OCI-LY7 (cell line): Measurements from ENCODE around the gene TMEM53. TPM values are rescaled to one million over a fixed set of nuclear protein-coding genes. Genes with fewer than 3 reads are reported as not detected.

ENCODE experiments used
- BruUV-seq: library from RNA; stranded (reverse); fragments of 400-500 nt; replicated peaks from 2 replicates; lab custom pipeline; 2021; lab: Mats Ljungman, UMichigan
- CTCF ChIA-PET: fragments of 300-600 bp; sonication (Branson Sonifier 250); formaldehyde crosslinking; loops from one replicate; lab custom pipeline; 2022; ENCODE audit warnings: antibody characterized with exemption; ENCODE audit not compliant: unreplicated experiment; lab: Charles Lee
- POLR2A ChIA-PET: fragments of 300-600 bp; sonication (Branson Sonifier 250); formaldehyde crosslinking; loops from one replicate; lab custom pipeline; 2022; ENCODE audit warnings: antibody characterized with exemption; lab: Charles Lee
- DNase-seq: peaks from one replicate; pipeline ENCODE4 v3.0.0-alpha.2; 2015; ENCODE audit warnings: low spot score
- H2AFZ ChIP-seq: fragments of 200-600 bp; sonication (generic), shearing (Covaris generic); 2 replicates; pipeline ENCODE4 v1.6.1; 2014; ENCODE audit warnings: mild to moderate bottlenecking, antibody characterized with exemption, low read length, moderate library complexity
- H3K27ac ChIP-seq: fragments of 200-600 bp; sonication (generic); 2 replicates; pipeline ENCODE4 v1.5.1; 2014; ENCODE audit warnings: mixed run types, low read depth, mild to moderate bottlenecking, moderate library complexity, low read length, inconsistent platforms; ENCODE audit not compliant: poor library complexity, severe bottlenecking
- H3K36me3 ChIP-seq: fragments of 200-600 bp; sonication (generic); 2 replicates; pipeline ENCODE4 v1.6.1; 2014; ENCODE audit warnings: mild to moderate bottlenecking, antibody characterized with exemption, low read length, moderate library complexity, mixed read lengths; ENCODE audit not compliant: insufficient read depth
- H3K4me1 ChIP-seq: fragments of 200-600 bp; sonication (generic); 2 replicates; pipeline ENCODE4 v1.5.1; 2014; ENCODE audit warnings: mild to moderate bottlenecking, low read length; ENCODE audit not compliant: insufficient read depth, poor library complexity, severe bottlenecking
- H3K4me2 ChIP-seq: fragments of 200-600 bp; sonication (generic); 2 replicates; pipeline ENCODE4 v1.6.1; 2014; ENCODE audit warnings: mild to moderate bottlenecking, low read length
- H3K4me3 ChIP-seq: fragments of 200-600 bp; sonication (generic); 2 replicates; pipeline ENCODE4 v1.5.1; 2014; ENCODE audit warnings: mild to moderate bottlenecking, low read depth, low read length; ENCODE audit not compliant: poor library complexity, severe bottlenecking
- H3K79me2 ChIP-seq: fragments of 200-600 bp; sonication (generic); 2 replicates; pipeline ENCODE4 v1.6.1; 2016; ENCODE audit warnings: low read depth, mild to moderate bottlenecking, low read length, moderate library complexity, mixed read lengths; ENCODE audit not compliant: insufficient read depth
- H3K9me2 ChIP-seq: fragments of 200-600 bp; sonication (generic); 2 replicates; pipeline ENCODE4 v1.6.1; 2016; ENCODE audit warnings: mild to moderate bottlenecking, low read length, mixed read lengths; ENCODE audit not compliant: insufficient read depth
- H3K9me3 ChIP-seq: fragments of 200-600 bp; sonication (generic); 2 replicates; pipeline ENCODE4 v1.6.1; 2014; ENCODE audit warnings: mild to moderate bottlenecking, mixed run types, low read length, mixed read lengths
- H4K20me1 ChIP-seq: fragments of 200-600 bp; sonication (generic); 2 replicates; pipeline ENCODE4 v1.6.1; 2014; ENCODE audit warnings: mild to moderate bottlenecking, antibody characterized with exemption, low read length, moderate library complexity, mixed read lengths; ENCODE audit not compliant: insufficient read depth
- EZH2phosphoT487 ChIP-seq: fragments of 200-600 bp; sonication (generic); IDR thresholded peaks from 2 replicates; pipeline ENCODE4 v1.6.1; 2018; ENCODE audit warnings: low read depth, borderline replicate concordance, mild to moderate bottlenecking, mixed run types, antibody characterized with exemption, low read length, moderate library complexity, mixed read lengths
- intact Hi-C: fragments of 100-400 bp; cut with micrococcal nuclease; formaldehyde crosslinking; loops from one replicate; pipeline ENCODE4 v1.10.0; 2022; ENCODE audit not compliant: unreplicated experiment
- total RNA-seq, 2 experiments: library from RNA; depleted of rRNA in 1 of 2; stranded (reverse); fragments of >200 nt in 1 of 2; shearing (Covaris generic) in 1 of 2; gene quantifications; 2 replicates each; pipeline ENCODE4 v1.2.3, GENCODE V29; 2014 to 2022
- TF ChIP-seq, protein P1 (sequence below): fragments of 200-600 bp; sonication (generic); conservative IDR thresholded peaks from 2 replicates; pipeline ENCODE4 v1.5.1; 2014; ENCODE audit warnings: mild to moderate bottlenecking, antibody characterized with exemption, low read length, moderate library complexity, mixed read lengths

TMEM53 gene
- total RNA-seq, 2 experiments from 2014 or later, result 6.6 to 8.1 TPM

DNA sequence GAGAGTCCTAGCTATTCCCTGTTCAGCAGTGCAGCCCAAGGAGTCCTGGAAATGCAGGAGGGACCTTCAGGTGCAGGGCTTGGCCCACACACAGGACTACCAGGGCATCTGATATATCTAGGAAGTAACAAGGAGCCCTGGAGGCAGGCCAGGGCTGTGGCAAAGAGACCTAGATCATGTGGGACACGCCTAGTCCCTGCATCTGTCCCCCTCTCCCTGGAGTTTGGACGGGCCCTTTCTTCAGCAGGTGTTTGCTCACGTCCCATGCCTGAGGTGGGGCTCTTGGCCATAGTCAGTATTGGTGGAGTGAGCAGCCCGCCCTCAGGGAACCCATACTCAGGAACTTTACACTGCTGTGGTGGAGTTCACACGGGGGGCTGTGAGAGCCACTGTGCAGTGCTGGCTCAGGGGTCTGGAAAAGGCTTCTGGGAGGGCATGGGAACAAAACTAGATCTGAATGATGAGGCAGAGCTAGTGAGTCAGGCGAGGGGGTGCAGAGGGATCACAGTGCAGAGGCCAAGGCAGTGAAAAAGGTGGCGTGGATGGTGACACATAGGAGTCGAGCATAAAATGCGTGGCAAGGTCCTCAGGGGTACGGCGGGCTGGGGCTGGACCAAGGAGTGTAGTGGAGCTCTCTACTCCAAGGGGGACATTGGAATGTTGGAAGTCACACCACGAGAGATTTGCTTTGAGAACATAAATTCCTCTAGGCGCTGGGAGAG lies 25.6 kb downstream of the TMEM53 start:
- ChIA-PET CTCF (no interaction called here), POLR2A (interaction anchor here (1.3 to 1.9 kb wide), 2 partner anchors 10 to 14 kb away, joined by 4 to 5 read pairs; no protein-coding TSS in a partner anchor)
- Histone ChIP-seq H3K27ac (no peak overlapping the region), H3K79me2 (no peaks in the 10 kb centered on the region), H3K4me1 (no peaks in the 10 kb centered on the region), H4K20me1 (no peaks in the 10 kb centered on the region), H2AFZ (no peak overlapping the region), H3K9me2 (no peaks in the 10 kb centered on the region), H3K36me3 (peaks cover 80% of the 10 kb centered on the region), H3K4me3 (no peak overlapping the region), H3K9me3 (no peaks in the 10 kb centered on the region), H3K4me2 (no peak overlapping the region)
- no TSS peak for BruUV-seq
- no peak for DNase-seq
- intact Hi-C loops, result no loop called here
- TF ChIP-seq, protein P1, sequence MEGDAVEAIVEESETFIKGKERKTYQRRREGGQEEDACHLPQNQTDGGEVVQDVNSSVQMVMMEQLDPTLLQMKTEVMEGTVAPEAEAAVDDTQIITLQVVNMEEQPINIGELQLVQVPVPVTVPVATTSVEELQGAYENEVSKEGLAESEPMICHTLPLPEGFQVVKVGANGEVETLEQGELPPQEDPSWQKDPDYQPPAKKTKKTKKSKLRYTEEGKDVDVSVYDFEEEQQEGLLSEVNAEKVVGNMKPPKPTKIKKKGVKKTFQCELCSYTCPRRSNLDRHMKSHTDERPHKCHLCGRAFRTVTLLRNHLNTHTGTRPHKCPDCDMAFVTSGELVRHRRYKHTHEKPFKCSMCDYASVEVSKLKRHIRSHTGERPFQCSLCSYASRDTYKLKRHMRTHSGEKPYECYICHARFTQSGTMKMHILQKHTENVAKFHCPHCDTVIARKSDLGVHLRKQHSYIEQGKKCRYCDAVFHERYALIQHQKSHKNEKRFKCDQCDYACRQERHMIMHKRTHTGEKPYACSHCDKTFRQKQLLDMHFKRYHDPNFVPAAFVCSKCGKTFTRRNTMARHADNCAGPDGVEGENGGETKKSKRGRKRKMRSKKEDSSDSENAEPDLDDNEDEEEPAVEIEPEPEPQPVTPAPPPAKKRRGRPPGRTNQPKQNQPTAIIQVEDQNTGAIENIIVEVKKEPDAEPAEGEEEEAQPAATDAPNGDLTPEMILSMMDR, result no peak
- no peak for TF ChIP-seq EZH2phosphoT487

DNA sequence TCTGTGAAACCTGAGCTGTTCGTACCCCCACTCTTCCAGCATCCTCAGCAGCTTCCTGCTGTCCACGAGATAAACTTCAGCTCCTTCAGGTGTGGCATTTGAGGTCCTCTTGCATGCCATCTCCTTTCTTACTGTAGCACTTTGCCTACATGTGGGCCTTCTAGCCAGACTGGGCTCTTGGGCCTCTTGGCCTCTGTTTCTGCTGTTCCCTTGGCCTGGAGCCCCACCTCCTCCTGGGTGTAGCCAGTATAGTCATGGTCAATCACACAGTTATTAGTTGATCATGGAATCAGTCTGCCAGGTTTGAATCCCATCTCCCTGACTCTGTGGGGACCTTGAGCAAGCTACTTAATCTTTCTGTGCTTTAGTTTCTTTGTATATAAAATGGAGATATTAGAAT lies 26.4 kb downstream of the TMEM53 start:
- no peaks in the 10 kb centered on the region for H3K79me2 ChIP-seq
- H3K4me3 ChIP-seq, result no peak overlapping the region
- no peak overlapping the region for H3K4me2 ChIP-seq
- H3K36me3 ChIP-seq, result peaks cover 88% of the 10 kb centered on the region
- no peaks in the 10 kb centered on the region; the same call in 1 of the 2 replicates for H4K20me1 ChIP-seq
- CTCF ChIA-PET, result no interaction called here
- BruUV-seq, result no TSS peak
- POLR2A ChIA-PET, result interaction anchor here (1.3 to 1.9 kb wide), 2 partner anchors 9 to 14 kb away, joined by 4 to 5 read pairs; no protein-coding TSS in a partner anchor
- DNase-seq, result no peak
- no peaks in the 10 kb centered on the region for H3K9me3 ChIP-seq
- H2AFZ ChIP-seq, result no peak overlapping the region
- no peaks in the 10 kb centered on the region for H3K9me2 ChIP-seq
- no peaks in the 10 kb centered on the region for H3K4me1 ChIP-seq
- TF ChIP-seq EZH2phosphoT487, result no peak
- TF ChIP-seq, protein P1, result no peak
- no peak overlapping the region for H3K27ac ChIP-seq
- intact Hi-C loops, result no loop called here
